ENCODE data around the gene GKN1. TPM values are rescaled to one million over a fixed set of nuclear protein-coding genes. Genes with fewer than 3 reads are reported as not detected.

GKN1 gene
- total RNA-seq: not detected in 2 replicates

GRCh38 chr2:68974251-68974650 lies at the start of gene GKN1:
GKN1 (plus strand) TSS chr2:68974636; CDS start chr2:68974678, 42 bp downstream.

GRCh38 chr2:68952887-68953521 lies 21.4 kb upstream of the GKN1 start, which contains the start of gene GKN2:
GKN2 (minus strand) TSS chr2:68952893; CDS start chr2:68952861, 32 bp downstream.

GRCh38 chr2:69013142-69013839 lies 38.9 kb downstream of the GKN1 start, which contains the start of gene ANTXR1:
ANTXR1 (plus strand) TSS chr2:69013179; CDS start chr2:69013500, 321 bp downstream.

Other genes with a start within 250 kb of the GKN1 start
- 1.7 and 2.1 TPM in 2 replicates for gene ARHGAP25, start 239.8 kb upstream of the GKN1 start, total RNA-seq
- not detected in 2 replicates for gene BMP10, start 103.2 kb upstream of the GKN1 start, total RNA-seq
- not detected in 2 replicates for gene GKN2, start 21.7 kb upstream of the GKN1 start, total RNA-seq
- 4.4 and 19.9 TPM in 2 replicates for gene ANTXR1, start 38.5 kb downstream of the GKN1 start, total RNA-seq

Measured in nasal cavity respiratory epithelium epithelial cell of viscerocranial mucosa (primary cell).